K562 (cell line): ENCODE data around the gene ACSBG1. TPM values are rescaled to one million over a fixed set of nuclear protein-coding genes. Genes with fewer than 3 reads are reported as not detected.

Source experiments
- CHD2 ChIP-seq: IDR thresholded peaks from 2 replicates; pipeline ENCODE4 v1.6.1; 2011; ENCODE audit warnings: low read depth, low read length
- FOXK2 ChIP-seq, 2 experiments: fragments of 450-650 bp; IDR thresholded peaks in 1 of 2; conservative IDR thresholded peaks in 1 of 2; 2 replicates each; pipeline ENCODE4 v1.6.1; 2016; ENCODE audit warnings: low read depth in 2 of 2, mild to moderate bottlenecking in 1 of 2
- GABPA ChIP-seq: fragments of 200-800 bp; sonication (Bioruptor generic); conservative IDR thresholded peaks from 2 replicates; pipeline ENCODE4 v1.6.1; 2016; ENCODE audit warnings: low read depth, missing genetic modification characterization, missing compliant biosample characterization
- HNRNPUL1 ChIP-seq: fragments of 200-400 bp; formaldehyde crosslinking; IDR thresholded peaks from 2 replicates; pipeline ENCODE4 v1.6.1; 2017; ENCODE audit warnings: low read length
- IFI16 ChIP-seq: fragments of 250-450 bp; sonication (Bioruptor Pico); IDR thresholded peaks from 2 replicates; pipeline ENCODE4 v2.1.2; 2022; ENCODE audit warnings: mild to moderate bottlenecking, inconsistent platforms
- KAT2B ChIP-seq: IDR thresholded peaks from one replicate; pipeline ENCODE4 v1.6.1; 2012; ENCODE audit warnings: low read depth, mild to moderate bottlenecking, control low read depth, inconsistent platforms, low read length, moderate library complexity
- KLF6 ChIP-seq: fragments of 250-450 bp; sonication (Bioruptor Pico); IDR thresholded peaks from 2 replicates; pipeline ENCODE4 v1.4.0; 2020; ENCODE audit warnings: mild to moderate bottlenecking, moderate library complexity, borderline replicate concordance
- MCM2 ChIP-seq: fragments of 450-650 bp; IDR thresholded peaks from 2 replicates; pipeline ENCODE4 v1.6.1; 2017; ENCODE audit warnings: low read depth, mild to moderate bottlenecking
- MXI1 ChIP-seq: IDR thresholded peaks from 2 replicates; pipeline ENCODE4 v1.6.1; 2011; ENCODE audit warnings: low read depth, mild to moderate bottlenecking, improper control_type of control experiment, low read length
- NR2F6 ChIP-seq: fragments of 450-650 bp; formaldehyde crosslinking; IDR thresholded peaks from 2 replicates; pipeline ENCODE4 v1.4.0; 2020; ENCODE audit warnings: mild to moderate bottlenecking
- PHB2 ChIP-seq: fragments of 450-650 bp; IDR thresholded peaks from 2 replicates; pipeline ENCODE4 v1.6.1; 2017; ENCODE audit warnings: low read depth
- PPARD ChIP-seq: fragments of 250-450 bp; sonication (Bioruptor Pico); IDR thresholded peaks from 2 replicates; pipeline ENCODE4 v1.8.0; 2022; ENCODE audit warnings: inconsistent platforms, mild to moderate bottlenecking, moderate library complexity
- RBM25 ChIP-seq: fragments of 200-400 bp; formaldehyde crosslinking; IDR thresholded peaks from 2 replicates; pipeline ENCODE4 v1.6.1; 2018; ENCODE audit warnings: low read length, low read depth, moderate library complexity; ENCODE audit not compliant: severe bottlenecking
- RFX1 ChIP-seq: fragments of 450-650 bp; IDR thresholded peaks from 2 replicates; pipeline ENCODE4 v1.6.1; 2016; ENCODE audit warnings: mild to moderate bottlenecking, moderate library complexity
- ZNF143 ChIP-seq: sonication (generic); formaldehyde crosslinking; IDR thresholded peaks from 2 replicates; pipeline ENCODE4 v1.9.0; 2022; ENCODE audit warnings: mild to moderate bottlenecking, missing genetic modification reagents
- ZNF165 ChIP-seq: fragments of 250-450 bp; sonication (Bioruptor Pico); IDR thresholded peaks from 2 replicates; pipeline ENCODE4 v1.4.0; 2020; ENCODE audit warnings: borderline replicate concordance
- ZNF583 ChIP-seq: fragments of 250-450 bp; sonication (Bioruptor Pico); IDR thresholded peaks from 2 replicates; pipeline ENCODE4 v1.4.0; 2020
- ZNF79 ChIP-seq: fragments of 250-450 bp; sonication (Bioruptor Pico); IDR thresholded peaks from 2 replicates; pipeline ENCODE4 v1.4.0; 2020; ENCODE audit warnings: low read depth, mild to moderate bottlenecking, moderate library complexity
- polyA plus RNA-seq, 8 experiments: library from polyadenylated mRNA; depleted of rRNA in 4 of 8; stranded (reverse) in 5 of 8; unstranded in 3 of 8; fragments of >200 nt; fragmentation: Nextera tagmentation in 2 of 8; fragmentation: Illumina TruSeq in 1 of 8; extraction: Ambion mirVana in 2 of 8; extraction: Trizol in 1 of 8; gene quantifications; 2 replicates each; pipeline versions ENCODE4 v1.2.1 to v1.2.3, GENCODE V29; 2011 to 2014; ENCODE audit warnings: inconsistent platforms in 1 of 8, missing spikeins in 1 of 8
- total RNA-seq, 7 experiments: library from RNA; depleted of rRNA in 6 of 7; stranded (reverse); fragments of >200 nt in 6 of 7; fragmentation: Illumina TruSeq in 2 of 7; extraction: Trizol in 2 of 7; gene quantifications; 2 replicates each; pipeline versions ENCODE4 v1.2.1 to v1.2.3, GENCODE V29; 2011 to 2021; ENCODE audit warnings: low replicate concordance in 1 of 7
- TF ChIP-seq, protein P1 (sequence below): sonication (generic); IDR thresholded peaks from 2 replicates; pipeline ENCODE4 v1.6.1; 2016
- TF ChIP-seq, protein P2 (sequence below), 2 experiments: fragments of 200-800 bp in 1 of 2; sonication (Bioruptor generic) in 1 of 2; sonication (generic) in 1 of 2; formaldehyde crosslinking in 1 of 2; IDR thresholded peaks in 1 of 2; conservative IDR thresholded peaks in 1 of 2; 2 replicates each; pipeline versions ENCODE4 v1.5.0 to v1.6.1; 2016 to 2020; ENCODE audit warnings: missing compliant biosample characterization in 1 of 2, missing genetic modification characterization in 1 of 2, missing genetic modification reagents in 1 of 2
- TF ChIP-seq, protein P3 (sequence below): fragments of 450-650 bp; IDR thresholded peaks from 2 replicates; pipeline ENCODE4 v1.6.1; 2017; ENCODE audit warnings: mild to moderate bottlenecking, moderate library complexity
- TF ChIP-seq, protein P4 (sequence below): sonication (generic); formaldehyde crosslinking; IDR thresholded peaks from 2 replicates; pipeline ENCODE4 v1.8.0; 2023; ENCODE audit warnings: mild to moderate bottlenecking, missing genetic modification reagents
- TF ChIP-seq, protein P5 (sequence below): fragments of 250-450 bp; sonication (Bioruptor Pico); IDR thresholded peaks from 2 replicates; pipeline ENCODE4 v1.4.0; 2020; ENCODE audit warnings: mild to moderate bottlenecking

The ACSBG1 gene
- total and polyA plus RNA-seq, 9 of the 15 experiments (the other 6 are each of a cell fraction or from before 2014, with no cell fraction given), result 0.36 to 6.4 (median 2.5) TPM

DNA sequence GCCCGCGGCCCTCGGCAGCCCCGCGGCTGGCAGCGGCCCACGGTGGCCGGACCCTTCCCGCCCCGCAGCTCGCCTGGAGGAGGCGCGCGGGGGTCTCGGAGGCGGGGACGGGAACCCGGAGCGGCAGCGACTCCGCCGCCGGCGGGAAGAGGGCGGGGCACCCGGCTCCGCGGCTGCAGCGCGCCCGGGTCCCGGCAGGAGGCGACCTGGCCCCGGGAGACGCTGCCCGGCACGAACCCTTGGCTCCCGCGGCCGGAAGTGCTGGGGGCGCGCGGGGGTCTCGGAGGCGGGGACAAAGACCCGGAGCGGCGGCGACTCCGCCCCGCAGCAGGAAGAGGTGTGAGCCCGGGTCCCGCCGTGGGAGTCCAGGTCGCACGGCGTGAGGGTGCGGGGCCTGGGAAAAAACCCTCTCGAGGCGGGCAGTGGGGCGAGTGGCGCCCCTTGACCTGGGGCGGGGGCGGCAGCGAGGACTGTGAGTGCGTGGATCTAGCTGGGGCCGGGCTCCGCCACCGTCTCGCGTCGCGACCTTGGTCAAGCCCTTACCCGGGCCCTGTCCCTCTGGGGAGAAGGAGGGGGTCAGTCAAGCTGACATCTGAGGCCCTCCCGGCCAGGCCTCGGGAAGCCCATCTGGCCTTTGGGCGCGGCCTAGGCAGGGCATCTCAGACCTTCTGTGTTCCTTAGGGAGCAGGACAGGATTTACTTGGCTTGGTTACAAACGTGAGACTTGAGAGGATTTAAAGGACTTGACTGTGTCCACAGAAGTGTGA lies 102.9 kb downstream of the ACSBG1 start, which contains the start of gene CIB2 (continued):
- TF ChIP-seq, protein P1, sequence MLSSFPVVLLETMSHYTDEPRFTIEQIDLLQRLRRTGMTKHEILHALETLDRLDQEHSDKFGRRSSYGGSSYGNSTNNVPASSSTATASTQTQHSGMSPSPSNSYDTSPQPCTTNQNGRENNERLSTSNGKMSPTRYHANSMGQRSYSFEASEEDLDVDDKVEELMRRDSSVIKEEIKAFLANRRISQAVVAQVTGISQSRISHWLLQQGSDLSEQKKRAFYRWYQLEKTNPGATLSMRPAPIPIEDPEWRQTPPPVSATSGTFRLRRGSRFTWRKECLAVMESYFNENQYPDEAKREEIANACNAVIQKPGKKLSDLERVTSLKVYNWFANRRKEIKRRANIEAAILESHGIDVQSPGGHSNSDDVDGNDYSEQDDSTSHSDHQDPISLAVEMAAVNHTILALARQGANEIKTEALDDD, result no peak
- TF ChIP-seq, protein P2, sequence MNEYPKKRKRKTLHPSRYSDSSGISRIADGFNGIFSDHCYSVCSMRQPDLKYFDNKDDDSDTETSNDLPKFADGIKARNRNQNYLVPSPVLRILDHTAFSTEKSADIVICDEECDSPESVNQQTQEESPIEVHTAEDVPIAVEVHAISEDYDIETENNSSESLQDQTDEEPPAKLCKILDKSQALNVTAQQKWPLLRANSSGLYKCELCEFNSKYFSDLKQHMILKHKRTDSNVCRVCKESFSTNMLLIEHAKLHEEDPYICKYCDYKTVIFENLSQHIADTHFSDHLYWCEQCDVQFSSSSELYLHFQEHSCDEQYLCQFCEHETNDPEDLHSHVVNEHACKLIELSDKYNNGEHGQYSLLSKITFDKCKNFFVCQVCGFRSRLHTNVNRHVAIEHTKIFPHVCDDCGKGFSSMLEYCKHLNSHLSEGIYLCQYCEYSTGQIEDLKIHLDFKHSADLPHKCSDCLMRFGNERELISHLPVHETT (CRISPR knock-in tag; conservative IDR thresholded peaks at IDR 0.05 in 1 of 2, IDR thresholded peaks at IDR 0.05 in 1 of 2), result peak in 1 of 2 experiments; percentile 90; a peak in 2 of 4 replicates
- TF ChIP-seq MCM2 (no peak), NR2F6 (CRISPR knock-in tag) (no peak), KLF6 (CRISPR knock-in tag) (no peak), KAT2B (no peak), FOXK2 (conservative IDR thresholded peaks at IDR 0.05 in 1 of 2, IDR thresholded peaks at IDR 0.05 in 1 of 2; ENCODE audit: low read depth in 2 of 2) (no peak), ZNF143 (CRISPR knock-in tag) (no peak), RFX1 (no peak), GABPA (peak; percentile 91), RBM25 (peak; percentile 45), PHB2 (no peak), ZNF165 (CRISPR knock-in tag) (no peak), ZNF79 (CRISPR knock-in tag) (0 out of 2 replicates have a peak, but pooled peaks have one; percentile 29), IFI16 (CRISPR knock-in tag) (no peak), HNRNPUL1 (no peak), ZNF583 (CRISPR knock-in tag) (no peak), CHD2 (no peak), PPARD (CRISPR knock-in tag) (no peak), MXI1 (no peak)
- TF ChIP-seq, protein P3, sequence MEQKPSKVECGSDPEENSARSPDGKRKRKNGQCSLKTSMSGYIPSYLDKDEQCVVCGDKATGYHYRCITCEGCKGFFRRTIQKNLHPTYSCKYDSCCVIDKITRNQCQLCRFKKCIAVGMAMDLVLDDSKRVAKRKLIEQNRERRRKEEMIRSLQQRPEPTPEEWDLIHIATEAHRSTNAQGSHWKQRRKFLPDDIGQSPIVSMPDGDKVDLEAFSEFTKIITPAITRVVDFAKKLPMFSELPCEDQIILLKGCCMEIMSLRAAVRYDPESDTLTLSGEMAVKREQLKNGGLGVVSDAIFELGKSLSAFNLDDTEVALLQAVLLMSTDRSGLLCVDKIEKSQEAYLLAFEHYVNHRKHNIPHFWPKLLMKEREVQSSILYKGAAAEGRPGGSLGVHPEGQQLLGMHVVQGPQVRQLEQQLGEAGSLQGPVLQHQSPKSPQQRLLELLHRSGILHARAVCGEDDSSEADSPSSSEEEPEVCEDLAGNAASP, result no peak
- TF ChIP-seq, protein P4, sequence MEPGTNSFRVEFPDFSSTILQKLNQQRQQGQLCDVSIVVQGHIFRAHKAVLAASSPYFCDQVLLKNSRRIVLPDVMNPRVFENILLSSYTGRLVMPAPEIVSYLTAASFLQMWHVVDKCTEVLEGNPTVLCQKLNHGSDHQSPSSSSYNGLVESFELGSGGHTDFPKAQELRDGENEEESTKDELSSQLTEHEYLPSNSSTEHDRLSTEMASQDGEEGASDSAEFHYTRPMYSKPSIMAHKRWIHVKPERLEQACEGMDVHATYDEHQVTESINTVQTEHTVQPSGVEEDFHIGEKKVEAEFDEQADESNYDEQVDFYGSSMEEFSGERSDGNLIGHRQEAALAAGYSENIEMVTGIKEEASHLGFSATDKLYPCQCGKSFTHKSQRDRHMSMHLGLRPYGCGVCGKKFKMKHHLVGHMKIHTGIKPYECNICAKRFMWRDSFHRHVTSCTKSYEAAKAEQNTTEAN (CRISPR knock-in tag), result no peak
- TF ChIP-seq, protein P5, sequence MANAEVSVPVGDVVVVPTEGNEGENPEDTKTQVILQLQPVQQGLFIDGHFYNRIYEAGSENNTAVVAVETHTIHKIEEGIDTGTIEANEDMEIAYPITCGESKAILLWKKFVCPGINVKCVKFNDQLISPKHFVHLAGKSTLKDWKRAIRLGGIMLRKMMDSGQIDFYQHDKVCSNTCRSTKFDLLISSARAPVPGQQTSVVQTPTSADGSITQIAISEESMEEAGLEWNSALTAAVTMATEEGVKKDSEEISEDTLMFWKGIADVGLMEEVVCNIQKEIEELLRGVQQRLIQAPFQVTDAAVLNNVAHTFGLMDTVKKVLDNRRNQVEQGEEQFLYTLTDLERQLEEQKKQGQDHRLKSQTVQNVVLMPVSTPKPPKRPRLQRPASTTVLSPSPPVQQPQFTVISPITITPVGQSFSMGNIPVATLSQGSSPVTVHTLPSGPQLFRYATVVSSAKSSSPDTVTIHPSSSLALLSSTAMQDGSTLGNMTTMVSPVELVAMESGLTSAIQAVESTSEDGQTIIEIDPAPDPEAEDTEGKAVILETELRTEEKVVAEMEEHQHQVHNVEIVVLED, result no peak
